AG20443 (cell line): ENCODE data around the gene PI4KA.

Source experiments
- DNase-seq: peaks from one replicate; pipeline ENCODE4 v3.0.0; 2012; ENCODE audit warnings: low spot score, mixed read lengths

Gene PI4KA

GRCh38 chr22:20881869-20882815, 23.5 kb upstream of the PI4KA start:
- no peak for DNase-seq

DNA sequence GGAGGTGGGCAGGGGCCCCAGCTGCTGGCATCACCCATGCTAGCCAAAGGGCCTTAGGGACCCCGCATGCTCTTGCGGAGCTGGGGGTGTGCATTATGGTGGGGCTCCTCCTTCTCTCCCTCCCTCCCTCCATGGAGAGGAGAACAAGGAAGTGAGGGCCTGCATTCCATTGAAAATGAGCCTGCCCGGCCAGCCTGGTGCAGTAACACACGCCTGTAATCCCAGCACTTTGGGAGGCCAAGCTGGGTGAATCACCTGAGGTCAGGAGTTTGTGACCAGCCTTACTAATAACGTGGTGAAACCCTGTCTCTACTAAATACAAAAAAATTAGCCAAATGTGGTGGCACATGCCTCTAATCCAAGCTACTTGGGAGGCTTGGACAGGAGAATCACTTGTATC, 22.6 kb upstream of the PI4KA start:
- no peak for DNase-seq

DNA sequence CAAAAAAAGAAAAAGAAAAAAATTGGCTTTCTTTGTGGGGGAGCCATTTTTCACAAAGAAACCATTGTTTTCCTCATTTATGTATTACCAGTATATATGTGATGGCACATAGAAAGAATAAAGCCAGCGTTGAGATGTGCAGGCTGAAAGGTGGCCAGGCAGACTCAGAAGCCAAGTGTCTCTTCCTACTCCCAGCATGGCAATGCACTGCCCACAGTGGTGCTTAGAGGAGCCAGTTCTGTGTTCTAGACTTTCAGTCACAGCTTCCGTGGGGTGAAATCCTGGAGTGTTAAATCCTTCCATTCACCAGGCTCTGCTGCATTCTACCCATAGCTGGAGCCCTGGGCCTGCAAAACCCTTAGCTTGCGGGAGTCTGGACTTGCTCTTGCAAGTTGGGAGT, 19.1 kb upstream of the PI4KA start:
- DNase-seq = no peak

DNA sequence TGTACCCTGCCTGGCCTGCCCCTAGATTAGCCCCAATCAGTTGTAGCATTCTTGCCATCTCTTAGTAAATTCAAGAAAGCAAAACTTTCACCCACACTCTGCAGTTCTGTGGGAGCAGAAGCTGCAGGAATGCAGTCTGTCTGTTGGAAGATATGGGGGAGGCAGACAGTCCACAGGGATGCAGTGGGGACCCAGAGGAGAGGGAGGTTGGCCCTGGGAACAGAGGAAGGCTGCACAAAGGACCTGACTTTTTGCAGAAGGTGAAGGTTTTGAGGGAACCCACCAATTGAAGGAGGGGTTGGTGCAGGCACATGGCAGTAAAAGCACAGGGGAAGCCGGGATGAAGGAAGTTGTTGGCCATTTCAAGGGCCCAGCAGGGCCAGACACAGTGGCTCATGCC, 16.7 kb upstream of the PI4KA start:
- no peak for DNase-seq

GRCh38 chr22:20873214-20873613, 14.6 kb upstream of the PI4KA start:
- no peak for DNase-seq

- DNase-seq = no peak
Observed at GRCh38 chr22:20869234-20869633, 10.6 kb upstream of the PI4KA start.

DNA sequence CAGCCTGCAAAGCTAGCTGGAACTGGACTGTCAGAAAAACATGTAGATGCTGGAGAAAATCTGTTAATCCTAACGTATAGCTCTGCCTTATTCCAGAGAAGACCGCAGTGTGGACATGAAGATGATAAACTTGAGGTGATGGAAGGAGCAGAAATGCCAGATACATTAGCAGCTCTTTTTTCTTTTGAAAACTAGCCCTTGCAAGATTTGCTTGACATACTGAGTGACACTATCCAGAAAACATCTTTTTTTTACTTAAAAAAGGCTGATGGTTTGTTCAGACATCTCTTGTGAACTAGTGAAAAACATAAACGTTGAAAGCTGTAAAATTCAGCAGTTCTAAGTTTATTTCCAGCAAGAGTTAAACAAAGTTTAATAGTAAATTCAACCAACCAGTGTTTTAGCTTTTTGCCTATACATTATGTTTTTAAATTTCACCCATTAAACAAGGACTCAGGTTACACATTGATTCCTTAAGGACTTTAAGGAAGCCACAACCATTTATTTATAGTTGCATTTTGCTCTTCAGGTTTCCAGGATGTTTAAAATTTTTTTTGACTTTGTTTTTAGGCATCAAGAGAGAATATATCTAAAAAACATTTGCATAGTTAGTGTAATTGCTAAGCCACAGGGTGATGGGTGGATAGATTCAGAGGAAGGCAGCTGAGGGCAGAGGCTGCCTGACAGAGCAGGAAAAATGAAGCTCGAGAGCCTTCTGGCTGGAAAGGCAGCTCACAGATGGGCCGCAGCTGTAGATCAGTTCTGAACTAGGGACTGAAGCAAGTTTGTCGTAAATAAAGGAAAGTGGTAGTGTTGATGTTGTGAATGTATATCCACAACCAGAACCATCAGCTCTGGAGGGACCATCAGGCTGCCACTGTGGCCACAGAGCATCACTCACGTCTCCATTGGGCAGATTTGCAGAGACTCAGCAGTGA, 9.7 kb upstream of the PI4KA start:
- DNase-seq = no peak

DNA sequence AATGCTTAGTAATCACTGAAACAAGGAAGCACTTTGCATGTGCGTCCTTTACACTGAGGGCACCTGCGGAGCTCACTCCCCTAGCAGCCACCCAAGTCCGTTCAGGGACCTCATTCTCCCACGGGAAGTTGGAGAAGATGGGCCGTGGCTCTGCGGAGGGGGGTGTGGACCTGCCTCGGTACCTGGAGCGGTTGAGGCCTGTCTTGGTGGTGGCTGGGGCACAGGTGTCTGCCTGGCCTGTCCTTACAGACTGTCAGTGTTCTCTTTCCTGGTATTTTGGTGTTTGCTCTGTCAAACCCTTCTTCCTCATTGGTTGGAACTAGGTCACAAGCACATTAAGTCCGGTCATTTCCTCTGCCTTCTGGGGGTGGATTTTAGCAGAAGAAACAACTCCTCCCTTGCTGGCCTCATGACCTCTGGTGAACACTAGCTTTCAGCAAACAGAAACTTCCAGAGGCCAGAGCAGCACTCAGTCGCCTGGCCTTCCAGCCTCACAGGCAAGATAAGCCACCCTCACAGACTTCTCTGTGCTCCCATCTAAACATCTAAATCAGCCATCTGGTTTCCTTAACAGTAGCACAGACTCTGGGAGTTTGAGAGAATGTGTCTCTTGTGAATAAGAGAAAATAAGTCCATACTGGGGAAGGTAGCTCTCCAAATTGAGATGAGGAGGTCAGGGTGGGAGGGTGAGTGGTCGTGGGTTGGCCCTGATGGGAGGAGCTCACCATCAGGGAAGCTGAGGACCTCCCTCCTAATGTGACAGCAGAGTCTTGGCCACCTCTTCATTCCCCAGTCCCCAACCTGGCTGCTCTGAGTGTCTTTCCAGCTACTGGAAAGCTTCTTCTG, 8.8 kb upstream of the PI4KA start:
- no peak for DNase-seq

DNA sequence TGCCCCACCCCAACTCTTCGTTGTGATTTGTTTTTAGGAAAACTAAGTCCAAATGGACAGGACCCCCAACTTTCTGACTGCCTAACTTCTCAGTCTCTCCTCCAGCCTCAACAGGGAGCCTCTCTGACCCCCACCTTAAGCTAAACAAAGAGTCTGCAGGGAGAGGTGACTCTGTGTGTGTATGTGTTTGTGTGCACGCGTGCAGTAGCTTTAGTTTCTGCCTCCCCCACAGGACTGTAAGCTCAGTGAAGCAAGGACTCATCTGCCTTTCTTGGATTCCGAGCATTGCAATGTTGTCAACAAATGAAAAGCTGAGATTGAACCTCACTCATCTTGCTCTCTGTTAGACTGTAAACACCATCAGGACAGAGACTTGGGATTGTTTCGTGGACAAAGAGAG, 8.1 kb upstream of the PI4KA start:
- no peak for DNase-seq

GRCh38 chr22:20865875-20866445, 7.3 kb upstream of the PI4KA start:
- DNase-seq = no peak

DNA sequence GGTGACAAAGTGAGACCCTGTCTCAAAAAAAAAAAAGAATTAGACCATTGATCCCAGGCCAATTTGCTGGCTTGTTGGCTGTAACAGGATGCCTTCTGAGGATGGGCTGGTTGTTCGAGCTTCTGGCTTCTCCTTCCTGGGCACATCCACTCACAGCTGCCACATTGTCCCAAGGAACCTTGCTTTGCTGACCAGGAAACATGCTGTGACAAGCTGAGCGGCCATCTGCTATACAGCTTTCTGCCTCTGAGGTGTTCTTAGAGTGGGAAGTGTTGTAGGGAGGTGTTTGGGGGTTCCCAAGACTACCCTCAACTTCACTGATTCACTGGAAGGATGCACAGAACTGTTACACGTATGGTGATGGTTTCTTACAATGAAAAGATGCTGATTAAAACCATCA, 6.7 kb upstream of the PI4KA start:
- no peak for DNase-seq

DNA sequence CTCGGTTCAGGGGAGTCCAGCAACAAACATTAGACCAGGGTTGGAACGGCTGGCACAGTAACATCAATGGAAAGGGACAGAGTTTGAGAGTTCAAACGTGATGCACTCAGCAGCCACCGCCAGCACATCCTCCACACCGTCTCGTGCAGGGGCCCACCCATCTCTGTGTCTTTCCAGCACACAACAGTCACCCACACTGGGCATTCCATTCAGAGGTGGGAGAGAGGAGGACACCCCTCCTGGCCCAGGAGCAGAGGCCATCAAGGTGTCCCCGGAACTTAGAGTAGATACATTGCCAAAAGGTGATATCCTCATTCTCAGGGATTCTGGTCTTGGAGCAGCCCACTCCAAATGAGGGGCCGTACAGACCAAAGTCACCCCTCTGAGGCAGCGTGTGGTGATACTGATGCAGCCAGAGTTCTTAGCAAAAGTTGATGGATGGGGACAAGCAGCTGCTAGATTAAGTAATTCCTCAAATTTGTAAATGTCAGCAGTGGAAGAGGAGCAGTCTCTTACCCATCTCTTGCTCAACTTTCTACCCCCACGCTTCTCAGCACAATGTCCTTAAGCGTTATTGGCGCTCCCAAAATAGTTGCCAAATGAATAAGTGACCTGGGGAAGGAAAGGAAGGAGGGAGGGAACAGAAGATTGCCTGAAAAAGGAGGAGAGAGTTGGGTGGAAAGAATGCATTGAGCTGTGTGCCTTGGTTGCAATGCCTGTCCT, 5.7 kb upstream of the PI4KA start:
- no peak for DNase-seq

DNA sequence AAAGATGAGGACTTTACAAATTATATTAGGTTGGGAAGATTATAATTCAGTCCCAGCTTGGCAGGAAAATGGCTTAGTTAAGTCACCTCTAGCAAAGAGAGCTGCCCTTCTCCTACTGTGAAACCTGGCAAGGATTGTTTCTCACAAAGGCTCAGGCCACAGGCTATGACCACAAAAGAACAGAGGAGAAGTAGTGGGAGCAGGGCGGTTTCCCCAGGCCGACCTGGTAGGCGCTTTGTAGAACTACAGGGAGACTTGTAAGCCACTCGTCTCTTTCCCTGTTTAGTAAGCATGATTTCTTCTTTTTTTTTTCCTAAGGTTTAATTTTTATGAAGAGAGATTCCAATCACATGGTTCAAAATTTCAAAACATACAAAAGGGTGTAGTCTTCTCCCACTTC, 4.8 kb upstream of the PI4KA start:
- DNase-seq = no peak

DNA sequence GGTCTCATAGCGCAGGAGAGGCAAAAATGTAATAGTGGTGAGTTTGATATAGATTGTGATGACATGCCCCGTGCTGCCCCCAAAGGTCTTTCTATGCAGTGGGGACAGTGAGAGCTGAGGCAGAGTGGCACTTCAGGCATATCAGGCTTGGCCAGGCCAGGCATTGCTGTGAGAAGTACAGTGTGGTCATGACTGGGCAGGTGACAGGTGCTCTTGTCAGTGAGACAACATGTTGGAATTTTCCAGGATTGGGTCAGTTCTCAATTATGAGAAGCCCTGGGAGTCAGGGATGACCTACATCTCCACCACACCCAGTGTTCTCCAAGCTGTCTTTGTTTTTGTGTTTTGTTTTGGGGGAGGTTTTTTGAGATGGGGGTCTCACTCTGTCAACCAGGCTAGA, 3.9 kb upstream of the PI4KA start:
- DNase-seq = no peak

DNA sequence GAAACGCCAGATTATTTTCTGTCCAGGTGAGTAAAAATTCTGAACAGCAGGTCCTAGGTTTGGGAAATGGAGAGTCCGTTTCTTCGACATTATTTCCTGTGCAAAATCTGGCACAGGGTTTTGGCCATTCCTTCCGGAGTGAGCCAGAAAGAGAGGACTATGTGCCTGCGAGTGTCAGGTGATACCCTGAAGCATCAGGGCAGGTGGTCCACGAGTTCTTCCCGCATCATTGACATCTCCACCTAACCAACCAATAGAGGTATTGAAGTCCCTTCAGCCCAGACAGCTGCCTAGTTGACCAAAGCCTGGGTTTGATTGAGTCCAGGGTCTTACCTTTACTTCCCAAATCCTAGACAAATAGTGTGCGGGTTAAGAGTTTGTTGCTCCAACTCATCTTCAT, 1.0 kb upstream of the PI4KA start:
- DNase-seq = no peak

DNA sequence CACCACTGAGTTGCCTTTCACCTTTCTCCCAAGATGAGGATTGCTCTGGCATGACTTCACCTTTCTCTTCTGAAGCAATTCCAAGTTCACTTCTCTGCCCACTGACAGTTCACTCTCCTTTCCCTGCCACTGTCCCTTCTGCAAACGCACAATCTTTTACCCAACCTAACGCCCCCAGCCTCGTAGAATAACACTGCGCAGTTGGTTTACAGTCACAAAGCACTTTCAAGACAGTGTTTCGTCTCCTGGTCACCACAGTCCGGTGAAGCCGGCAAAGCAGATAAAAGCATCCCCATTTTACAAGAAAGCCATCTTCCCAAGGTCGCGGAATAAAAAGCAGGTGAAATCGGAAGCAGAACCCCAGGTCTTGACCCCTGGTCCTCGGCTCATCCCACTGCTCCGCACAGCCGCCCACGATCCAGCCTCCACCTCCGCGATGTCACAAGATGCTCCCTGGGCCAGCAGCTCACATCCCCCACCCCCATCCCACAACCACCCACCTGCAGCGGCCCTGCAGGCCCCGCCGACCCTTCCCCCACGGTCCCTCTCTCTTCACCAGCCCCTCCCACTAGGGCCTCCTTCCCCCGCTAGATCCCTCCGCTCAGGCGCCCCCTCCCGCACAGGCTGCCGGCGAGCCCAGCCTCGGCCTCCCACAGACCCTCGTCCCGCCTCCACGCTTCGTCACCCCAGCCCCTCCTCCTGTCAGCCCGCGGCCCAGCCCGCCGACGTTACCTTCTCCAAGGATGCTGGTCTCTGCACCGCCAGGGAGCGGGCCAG, 585 bp downstream of the PI4KA start:
- peak; percentile 84 for DNase-seq

DNA sequence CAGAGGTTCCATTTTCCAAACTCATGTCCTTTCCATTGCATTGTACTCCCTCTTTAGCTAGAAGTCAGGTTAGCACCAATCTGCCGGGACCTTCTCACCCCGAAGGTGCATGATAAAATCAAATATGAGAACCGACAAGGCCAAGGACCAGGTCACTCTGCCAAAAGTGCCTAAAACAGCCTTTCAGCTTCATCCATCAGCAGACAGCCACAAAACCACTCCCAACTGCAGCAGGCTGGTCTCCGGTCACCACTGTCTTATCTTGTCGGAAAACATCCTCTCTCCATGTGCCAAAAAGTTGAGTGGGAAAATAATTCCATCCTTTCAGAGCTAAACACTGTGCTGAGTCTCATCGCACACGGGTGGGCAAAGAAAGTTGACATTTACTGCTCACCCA, 1.4 kb downstream of the PI4KA start:
- no peak for DNase-seq

DNA sequence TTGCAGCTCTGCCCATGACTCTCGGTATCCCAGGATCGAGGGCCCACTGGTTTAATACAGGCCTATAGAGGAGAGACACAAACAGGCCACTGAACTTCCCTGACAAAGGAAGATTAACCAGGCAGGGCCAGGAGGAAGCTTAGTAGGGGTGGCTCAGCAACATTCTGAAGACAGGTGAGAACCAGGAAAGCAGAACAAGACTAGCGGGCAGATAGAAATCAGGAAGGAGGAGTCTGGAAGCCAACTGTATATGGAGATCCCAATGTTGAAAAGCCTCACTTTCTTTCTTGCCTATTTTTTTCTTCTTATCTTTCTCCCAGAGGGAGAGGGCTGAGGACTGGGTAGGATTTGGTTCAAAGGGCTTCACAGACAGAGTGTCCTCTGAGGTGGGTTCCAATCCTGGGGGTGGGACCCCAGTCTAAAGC, 5.4 kb downstream of the PI4KA start:
- DNase-seq = no peak

- no peak for DNase-seq
Observed at GRCh38 chr22:20852503-20852902, 6.1 kb downstream of the PI4KA start.

DNA sequence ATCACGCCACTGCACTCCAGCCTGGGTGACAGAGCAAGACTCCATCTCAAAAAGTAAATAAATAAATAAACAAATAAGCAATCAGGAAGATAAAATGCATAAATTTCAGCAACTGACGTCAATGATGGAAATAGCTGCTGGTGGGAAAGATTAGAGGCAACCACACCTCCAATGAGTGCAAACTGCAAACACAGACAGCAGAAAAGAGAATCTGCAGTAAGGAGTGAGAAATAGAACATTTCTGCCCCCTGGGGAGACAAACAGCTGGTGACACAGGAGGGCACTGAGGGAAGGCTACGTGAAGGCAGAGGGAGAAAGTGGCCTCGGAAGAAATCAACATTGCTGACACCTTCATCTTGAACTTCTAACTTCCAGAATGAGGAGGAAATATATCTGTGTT, 6.5 kb downstream of the PI4KA start:
- no peak for DNase-seq
